Keratinocyte (primary cell): ENCODE measurements around the gene TBC1D4. TPM values are rescaled to one million over a fixed set of nuclear protein-coding genes. Genes with fewer than 3 reads are reported as not detected.

Experiments
- DNase-seq: peaks from one replicate; pipeline ENCODE4 v3.0.0-alpha.2; 2011; ENCODE audit warnings: low read depth, missing footprints, low spot score
- FAIRE-seq: peaks from 2 replicates; lab custom pipeline; 2011; peaks lifted over from hg19 to GRCh38; lab: Jason Lieb, UNC
- H2AFZ ChIP-seq: 2 replicates; pipeline ENCODE4 v1.6.0; 2012; ENCODE audit warnings: low read length, control low read depth, inconsistent platforms; ENCODE audit not compliant: control insufficient read depth
- H3K27ac ChIP-seq: 2 replicates; pipeline ENCODE4 v1.5.1; 2011; ENCODE audit warnings: low read length; ENCODE audit not compliant: control insufficient read depth, insufficient read depth
- H3K27me3 ChIP-seq: 3 replicates; pipeline ENCODE4 v1.6.0; 2011; ENCODE audit warnings: low read length; ENCODE audit not compliant: control insufficient read depth, insufficient read depth; ENCODE audit errors: extremely low read depth
- H3K36me3 ChIP-seq, 2 experiments: 2 replicates in 1 of 2; 3 replicates in 1 of 2; pipeline ENCODE4 v1.5.1; 2011; ENCODE audit warnings: low read length in 2 of 2, mild to moderate bottlenecking in 1 of 2; ENCODE audit not compliant: control insufficient read depth in 2 of 2, insufficient read depth in 2 of 2; ENCODE audit errors: extremely low read depth in 1 of 2
- H3K4me1 ChIP-seq: 3 replicates; pipeline ENCODE4 v1.5.1; 2011; ENCODE audit warnings: low read length; ENCODE audit not compliant: control insufficient read depth, insufficient read depth; ENCODE audit errors: extremely low read depth
- H3K4me2 ChIP-seq: 3 replicates; pipeline ENCODE4 v1.6.0; 2011; ENCODE audit warnings: low read depth, low read length; ENCODE audit not compliant: control insufficient read depth, insufficient read depth; ENCODE audit errors: extremely low read depth
- H3K4me3 ChIP-seq, 3 experiments: fragments of 200-600 bp in 1 of 3; sonication (generic) in 1 of 3; 2 replicates in 2 of 3; 3 replicates in 1 of 3; pipeline ENCODE4 v1.5.1; 2011 to 2016; ENCODE audit warnings: low read length in 3 of 3, mild to moderate bottlenecking in 3 of 3, control low read depth in 2 of 3, inconsistent platforms in 1 of 3, low read depth in 1 of 3, mixed read lengths in 1 of 3, mixed run types in 1 of 3, moderate library complexity in 1 of 3; ENCODE audit not compliant: control insufficient read depth in 2 of 3, insufficient read depth in 2 of 3; ENCODE audit errors: extremely low read depth in 1 of 3
- H3K79me2 ChIP-seq: 2 replicates; pipeline ENCODE4 v1.6.0; 2012; ENCODE audit warnings: low read length; ENCODE audit not compliant: control insufficient read depth, insufficient read depth
- H3K9ac ChIP-seq: 3 replicates; pipeline ENCODE4 v1.6.0; 2011; ENCODE audit warnings: low read length; ENCODE audit not compliant: control insufficient read depth, insufficient read depth; ENCODE audit errors: extremely low read depth
- H3K9me1 ChIP-seq: 3 replicates; pipeline ENCODE4 v1.6.0; 2011; ENCODE audit warnings: low read length; ENCODE audit not compliant: control insufficient read depth, insufficient read depth; ENCODE audit errors: extremely low read depth
- H3K9me3 ChIP-seq: 2 replicates; pipeline ENCODE4 v1.5.1; 2012; ENCODE audit warnings: low read depth, low read length; ENCODE audit not compliant: control insufficient read depth
- H4K20me1 ChIP-seq: 3 replicates; pipeline ENCODE4 v1.6.0; 2011; ENCODE audit warnings: low read length; ENCODE audit not compliant: control insufficient read depth, insufficient read depth; ENCODE audit errors: extremely low read depth
- EZH2 ChIP-seq: IDR thresholded peaks from one replicate; pipeline ENCODE4 v1.6.1; 2012; ENCODE audit warnings: inconsistent platforms, mild to moderate bottlenecking, low read length, moderate library complexity
- dilution Hi-C: fragments of 300-500 bp; cut with MboI; formaldehyde crosslinking; loops from one replicate; pipeline ENCODE4 v1.7.0; 2020; ENCODE audit warnings: low sequenced_read_pairs; ENCODE audit not compliant: extremely low pct_ligation_motif_present
- polyA plus RNA-seq, 5 experiments: library from polyadenylated mRNA; depleted of rRNA in 3 of 5; stranded (reverse) in 3 of 5; stranded (forward) in 1 of 5; unstranded in 1 of 5; fragments of >200 nt; gene quantifications; 1 replicate in 1 of 5; 2 replicates in 3 of 5; 3 replicates in 1 of 5; pipeline versions ENCODE4 v1.2.1 to v1.2.3, GENCODE V29; 2011 to 2012; ENCODE audit warnings: missing spikeins in 2 of 5, low read depth in 1 of 5, low replicate concordance in 1 of 5
- TF ChIP-seq, protein P1 (sequence below), 3 experiments: IDR thresholded peaks in 1 of 3; conservative IDR thresholded peaks in 1 of 3; optimal IDR thresholded peaks in 1 of 3; 2 replicates in 2 of 3; 3 replicates in 1 of 3; pipeline versions ENCODE3 to v1.5.1; 2011; ENCODE audit warnings: low read length in 3 of 3, mild to moderate bottlenecking in 3 of 3, moderate library complexity in 2 of 3, control low read depth in 1 of 3, inconsistent platforms in 1 of 3; ENCODE audit not compliant: insufficient read depth in 2 of 3; ENCODE audit errors: extremely low read depth in 1 of 3

The TBC1D4 gene
- polyA plus RNA-seq, 1 donor (not counting 4 experiments of a cell fraction or from before 2014, with no cell fraction given): 14.2 TPM

DNA sequence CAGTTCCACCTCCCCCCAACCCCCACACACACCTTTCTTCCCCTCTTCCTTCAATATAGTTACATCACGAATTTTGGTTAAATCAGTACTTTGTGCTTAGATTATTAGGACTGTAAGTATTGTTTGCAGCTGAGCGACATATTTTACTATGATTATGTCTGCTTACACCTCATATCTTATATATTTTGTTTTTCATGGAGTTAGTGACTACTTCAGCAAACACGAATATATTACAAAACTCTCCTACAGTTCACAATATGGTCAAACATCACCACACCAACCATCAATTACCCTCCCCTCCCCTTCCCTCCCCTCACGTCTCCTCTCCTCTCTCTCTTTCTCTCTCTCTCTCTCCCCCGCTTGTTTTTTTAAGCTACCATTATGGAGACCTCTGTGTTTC is 152.9 kb downstream of the TBC1D4 start:
- Histone ChIP-seq H3K9ac (no peak overlapping the region), H4K20me1 (no peaks in the 10 kb centered on the region), H3K36me3 (no peaks in the 10 kb centered on the region), H3K4me1 (peaks cover 25% of the 10 kb centered on the region), H3K27me3 (no peaks in the 10 kb centered on the region), H3K4me2 (peak overlapping the region; percentile 3), H3K79me2 (no peaks in the 10 kb centered on the region), H3K9me3 (no peaks in the 10 kb centered on the region), H3K4me3 (no peak overlapping the region), H2AFZ (no peak overlapping the region), H3K9me1 (no peaks in the 10 kb centered on the region), H3K27ac (no peak overlapping the region)
- DNase-seq (no peak), FAIRE-seq (no peak)
- TF ChIP-seq, protein P1, sequence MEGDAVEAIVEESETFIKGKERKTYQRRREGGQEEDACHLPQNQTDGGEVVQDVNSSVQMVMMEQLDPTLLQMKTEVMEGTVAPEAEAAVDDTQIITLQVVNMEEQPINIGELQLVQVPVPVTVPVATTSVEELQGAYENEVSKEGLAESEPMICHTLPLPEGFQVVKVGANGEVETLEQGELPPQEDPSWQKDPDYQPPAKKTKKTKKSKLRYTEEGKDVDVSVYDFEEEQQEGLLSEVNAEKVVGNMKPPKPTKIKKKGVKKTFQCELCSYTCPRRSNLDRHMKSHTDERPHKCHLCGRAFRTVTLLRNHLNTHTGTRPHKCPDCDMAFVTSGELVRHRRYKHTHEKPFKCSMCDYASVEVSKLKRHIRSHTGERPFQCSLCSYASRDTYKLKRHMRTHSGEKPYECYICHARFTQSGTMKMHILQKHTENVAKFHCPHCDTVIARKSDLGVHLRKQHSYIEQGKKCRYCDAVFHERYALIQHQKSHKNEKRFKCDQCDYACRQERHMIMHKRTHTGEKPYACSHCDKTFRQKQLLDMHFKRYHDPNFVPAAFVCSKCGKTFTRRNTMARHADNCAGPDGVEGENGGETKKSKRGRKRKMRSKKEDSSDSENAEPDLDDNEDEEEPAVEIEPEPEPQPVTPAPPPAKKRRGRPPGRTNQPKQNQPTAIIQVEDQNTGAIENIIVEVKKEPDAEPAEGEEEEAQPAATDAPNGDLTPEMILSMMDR (optimal IDR thresholded peaks at IDR 0.05 in 1 of 3, IDR thresholded peaks at IDR 0.05 in 1 of 3, conservative IDR thresholded peaks at IDR 0.05 in 1 of 3; ENCODE audit: extremely low read depth in 1 of 3, insufficient read depth in 2 of 3, low read length in 3 of 3): no peak
- TF ChIP-seq EZH2: no peak
- dilution Hi-C loops: no loop called here

DNA sequence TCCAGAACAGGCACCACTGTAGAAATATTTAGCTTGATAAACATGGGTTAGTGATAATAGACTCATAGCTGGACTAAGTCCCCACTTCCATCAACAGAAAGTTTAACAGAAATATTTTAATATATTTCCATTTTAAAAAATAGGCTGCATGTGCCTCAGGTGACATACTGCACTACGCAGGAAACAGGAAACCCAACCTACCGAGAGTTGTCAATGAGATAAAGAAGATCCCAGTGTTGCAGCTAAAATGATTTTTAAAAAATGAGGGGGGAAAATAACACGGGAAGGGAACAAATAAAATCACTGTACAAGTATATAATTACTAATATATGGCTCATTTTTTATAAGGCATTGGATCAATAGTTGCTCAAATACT is 154.8 kb downstream of the TBC1D4 start:
- no peak for TF ChIP-seq EZH2
- TF ChIP-seq, protein P1 (optimal IDR thresholded peaks at IDR 0.05 in 1 of 3, IDR thresholded peaks at IDR 0.05 in 1 of 3, conservative IDR thresholded peaks at IDR 0.05 in 1 of 3; ENCODE audit: extremely low read depth in 1 of 3, insufficient read depth in 2 of 3, low read length in 3 of 3): no peak
- no peaks in the 10 kb centered on the region for H3K79me2 ChIP-seq
- H3K9me1 ChIP-seq: no peaks in the 10 kb centered on the region
- dilution Hi-C loops: no loop called here
- DNase-seq (no peak), FAIRE-seq (no peak)
- no peak overlapping the region for H3K9ac ChIP-seq
- no peaks in the 10 kb centered on the region for H3K27me3 ChIP-seq
- peaks cover 19% of the 10 kb centered on the region for H3K4me1 ChIP-seq
- H4K20me1 ChIP-seq: no peaks in the 10 kb centered on the region
- H3K27ac ChIP-seq: no peak overlapping the region
- no peaks in the 10 kb centered on the region for H3K9me3 ChIP-seq
- peak overlapping the region in 1 of 3 experiments; percentile 37 for H3K4me3 ChIP-seq
- no peaks in the 10 kb centered on the region for H3K36me3 ChIP-seq
- peak overlapping the region; percentile 65 for H2AFZ ChIP-seq
- peak overlapping the region; percentile 58 for H3K4me2 ChIP-seq
